Measurements from ENCODE around the gene OR56A5.

Gene OR56A5

DNA sequence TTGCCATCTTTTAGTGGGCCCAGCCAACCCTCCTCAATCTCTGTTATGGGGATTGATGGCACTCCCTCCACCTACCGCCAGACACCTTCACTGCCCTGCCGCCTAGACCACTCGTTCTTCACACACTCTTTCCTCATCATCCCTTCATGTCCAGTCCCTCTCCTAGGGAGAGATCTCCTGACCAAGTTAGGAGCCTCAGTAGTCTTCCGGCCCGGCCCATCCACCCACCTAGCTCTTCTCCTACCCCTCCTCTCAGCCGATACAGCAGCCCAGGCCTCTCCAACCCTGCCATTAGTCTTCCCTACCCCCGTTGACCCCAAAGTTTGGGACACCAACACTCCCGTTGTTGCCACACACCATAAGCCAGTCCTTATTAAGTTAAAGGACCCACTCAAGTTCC is 37.2 kb downstream of the OR56A5 start:
- no peak for DNase-seq

DNA sequence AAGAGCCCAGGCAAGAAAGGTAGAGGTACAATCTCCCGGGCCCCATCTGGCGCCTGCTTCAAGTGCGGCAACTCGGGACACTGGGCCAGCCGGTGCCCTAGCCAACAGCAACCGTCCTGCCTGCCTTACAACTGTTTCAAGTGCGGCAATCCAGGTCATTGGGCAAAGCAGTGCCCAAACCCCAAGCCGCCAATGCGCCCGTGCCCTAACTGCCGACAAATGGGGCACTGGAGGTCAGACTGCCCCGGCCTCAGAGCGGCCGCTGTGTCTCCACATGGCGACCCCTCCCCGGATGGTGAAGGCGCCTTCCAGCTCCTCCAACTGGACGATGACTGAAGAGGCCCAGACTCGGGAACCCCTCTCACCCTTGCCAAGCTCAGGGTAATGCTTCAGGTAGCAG is 37.7 kb downstream of the OR56A5 start:
- no peak for DNase-seq

DNA sequence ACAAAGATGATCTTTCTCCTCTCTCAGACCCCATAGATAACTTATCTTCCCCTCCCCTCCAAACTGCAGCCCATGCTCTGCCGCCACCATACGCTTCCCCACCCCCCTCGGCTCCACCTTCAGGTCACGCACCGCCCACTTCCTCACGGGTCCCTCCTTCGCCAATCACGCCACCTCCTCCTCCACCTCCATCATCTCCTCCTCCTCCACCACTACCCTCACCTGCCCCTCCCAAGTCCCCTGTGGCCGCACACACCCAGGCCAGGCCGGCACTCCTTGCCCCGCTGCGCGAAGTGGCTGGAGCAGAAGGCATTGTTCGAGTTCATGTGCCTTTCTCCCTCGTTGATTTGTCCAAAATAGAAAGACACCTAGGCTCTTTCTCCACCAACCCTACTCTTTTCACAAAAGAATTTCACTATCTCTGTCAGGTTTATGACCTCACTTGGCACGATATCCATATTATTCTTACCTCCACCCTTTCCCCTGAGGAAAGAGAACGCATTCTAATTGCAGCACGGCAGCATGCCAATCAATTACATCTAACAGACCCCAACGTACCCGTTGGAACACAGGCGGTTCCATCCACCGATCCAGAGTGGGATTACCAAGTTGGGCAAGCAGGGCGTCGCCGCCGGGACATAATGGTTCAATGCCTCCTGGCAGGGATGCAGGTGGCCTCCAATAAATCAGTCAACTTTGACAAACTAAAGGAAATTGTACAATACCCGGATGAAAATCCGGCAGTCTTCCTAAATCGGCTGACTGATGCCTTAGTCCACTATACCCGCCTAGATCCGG is 38.5 kb downstream of the OR56A5 start:
- DNase-seq, result no peak

DNA sequence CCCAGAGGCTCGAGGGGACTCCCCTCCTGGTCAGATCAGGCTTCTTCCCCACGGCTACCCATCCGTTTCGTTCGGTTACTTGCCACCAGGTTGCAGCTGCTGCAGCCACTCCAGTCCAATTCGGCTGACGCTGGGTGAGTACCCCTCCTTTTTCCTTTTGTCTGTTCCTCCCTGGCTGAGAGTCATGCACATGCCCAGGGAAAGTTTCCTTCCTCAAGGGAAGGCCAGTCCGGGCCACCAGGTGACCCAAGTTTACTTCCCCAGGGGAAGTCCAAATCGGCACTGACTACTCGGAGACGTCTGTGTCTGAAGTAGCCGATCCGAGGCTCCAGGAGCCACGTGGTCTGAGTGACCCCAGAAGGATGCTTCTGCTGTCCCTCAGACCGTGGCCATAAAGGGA is 39.5 kb downstream of the OR56A5 start:
- DNase-seq, result no peak

DNA sequence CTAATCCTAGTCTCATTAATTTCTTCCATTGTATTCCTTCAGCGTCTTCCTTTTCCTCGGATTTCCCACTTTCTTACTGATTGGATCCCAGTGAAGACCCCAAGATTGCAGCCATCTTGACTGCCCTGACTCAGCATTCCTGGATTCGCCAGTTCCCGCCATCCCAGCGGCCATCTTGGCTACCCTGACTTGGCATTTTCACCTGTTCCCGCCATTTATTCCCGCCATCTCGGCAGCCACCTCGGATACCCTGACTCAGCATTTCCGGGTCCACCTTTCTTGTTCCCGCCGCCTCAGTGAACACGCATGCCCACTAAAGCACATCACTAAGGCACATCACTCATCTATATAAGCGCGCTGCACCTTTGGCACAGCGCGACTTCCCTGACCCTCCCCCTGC is 40.0 kb downstream of the OR56A5 start:
- no peak for DNase-seq

DNA sequence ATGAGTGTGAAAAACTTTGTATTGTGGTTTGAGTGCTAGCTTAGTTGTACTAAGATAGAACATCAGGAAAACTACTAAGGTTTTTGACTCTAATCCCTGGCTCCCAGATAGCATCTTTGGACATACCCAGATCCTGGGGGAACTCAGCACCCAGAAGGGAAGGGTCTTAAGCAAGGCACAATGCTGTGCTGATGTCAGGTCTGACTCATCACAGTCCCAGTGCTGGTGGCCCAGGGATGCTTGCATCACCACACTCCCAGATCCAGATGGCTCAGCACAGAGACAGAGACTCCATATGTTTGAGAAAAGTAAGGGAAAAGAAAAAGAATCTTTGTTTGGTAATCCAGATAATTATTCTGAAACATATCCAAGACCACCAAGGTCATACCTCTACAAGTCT is 44.5 kb downstream of the OR56A5 start:
- DNase-seq, result no peak

DNA sequence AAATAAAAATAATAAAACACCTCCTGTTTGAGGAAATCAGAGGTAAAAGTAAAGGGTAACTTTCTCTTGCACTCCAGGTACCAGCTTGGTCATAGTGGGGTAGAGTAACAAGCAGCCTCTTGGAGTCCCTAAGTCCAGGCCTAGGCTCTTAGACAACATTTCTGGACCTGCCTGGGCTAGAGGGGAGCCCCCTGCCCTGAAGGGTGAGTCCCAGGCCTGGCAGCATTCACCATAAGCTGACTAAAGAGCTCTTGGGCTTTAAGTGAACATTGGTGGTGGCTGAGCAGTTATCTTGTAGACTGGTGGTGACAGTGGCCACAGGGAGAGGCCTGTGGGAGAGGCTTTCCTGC is 44.9 kb downstream of the OR56A5 start:
- no peak for DNase-seq

DNA sequence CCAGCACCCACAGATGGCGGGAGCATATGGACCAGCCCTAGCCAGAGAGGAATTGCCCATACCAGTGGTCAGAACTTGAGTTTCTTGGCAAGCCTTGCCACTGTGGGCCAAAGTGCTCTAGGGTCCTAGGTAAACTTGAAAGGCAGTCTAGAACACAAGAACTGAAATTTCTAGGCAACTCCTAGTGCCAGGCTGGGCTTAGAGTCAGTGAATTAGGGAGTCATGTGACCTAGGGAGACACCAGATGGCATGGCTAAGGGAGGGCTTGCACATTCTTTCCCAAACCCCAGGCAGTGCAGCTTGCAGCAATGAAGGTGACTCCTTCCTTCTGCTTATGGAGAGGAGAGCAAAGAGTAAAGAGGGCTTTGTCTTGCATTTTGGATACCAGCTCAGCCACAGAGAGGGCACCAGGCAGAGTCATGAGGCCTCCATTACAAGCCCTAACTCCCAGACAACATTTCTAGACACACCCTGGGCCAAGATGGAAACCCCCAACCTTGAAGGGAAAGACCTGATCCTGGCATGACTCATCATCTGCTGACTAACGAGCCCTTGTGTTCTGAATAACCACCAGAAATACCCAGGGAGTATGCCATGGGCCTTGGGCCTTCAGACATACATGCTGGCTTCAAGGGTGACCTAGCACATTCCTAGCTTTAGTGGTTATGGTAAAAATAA is 45.4 kb downstream of the OR56A5 start:
- DNase-seq, result no peak
